T-helper 2 cell (primary cell): Measurements from ENCODE around the gene QSOX2.

ENCODE experiments used
- DNase-seq, 5 experiments: peaks; one replicate each; pipeline versions ENCODE4 v3.0.0 to v3.0.0-alpha.2; 2012 to 2022
- total RNA-seq, 2 donors: gene quantifications; one replicate each; lab custom pipeline; 2026; lab: John Stamatoyannopoulos, UW

The QSOX2 gene
- total RNA-seq, result 34.3 to 48.0 reads per million in 2 donors

DNA sequence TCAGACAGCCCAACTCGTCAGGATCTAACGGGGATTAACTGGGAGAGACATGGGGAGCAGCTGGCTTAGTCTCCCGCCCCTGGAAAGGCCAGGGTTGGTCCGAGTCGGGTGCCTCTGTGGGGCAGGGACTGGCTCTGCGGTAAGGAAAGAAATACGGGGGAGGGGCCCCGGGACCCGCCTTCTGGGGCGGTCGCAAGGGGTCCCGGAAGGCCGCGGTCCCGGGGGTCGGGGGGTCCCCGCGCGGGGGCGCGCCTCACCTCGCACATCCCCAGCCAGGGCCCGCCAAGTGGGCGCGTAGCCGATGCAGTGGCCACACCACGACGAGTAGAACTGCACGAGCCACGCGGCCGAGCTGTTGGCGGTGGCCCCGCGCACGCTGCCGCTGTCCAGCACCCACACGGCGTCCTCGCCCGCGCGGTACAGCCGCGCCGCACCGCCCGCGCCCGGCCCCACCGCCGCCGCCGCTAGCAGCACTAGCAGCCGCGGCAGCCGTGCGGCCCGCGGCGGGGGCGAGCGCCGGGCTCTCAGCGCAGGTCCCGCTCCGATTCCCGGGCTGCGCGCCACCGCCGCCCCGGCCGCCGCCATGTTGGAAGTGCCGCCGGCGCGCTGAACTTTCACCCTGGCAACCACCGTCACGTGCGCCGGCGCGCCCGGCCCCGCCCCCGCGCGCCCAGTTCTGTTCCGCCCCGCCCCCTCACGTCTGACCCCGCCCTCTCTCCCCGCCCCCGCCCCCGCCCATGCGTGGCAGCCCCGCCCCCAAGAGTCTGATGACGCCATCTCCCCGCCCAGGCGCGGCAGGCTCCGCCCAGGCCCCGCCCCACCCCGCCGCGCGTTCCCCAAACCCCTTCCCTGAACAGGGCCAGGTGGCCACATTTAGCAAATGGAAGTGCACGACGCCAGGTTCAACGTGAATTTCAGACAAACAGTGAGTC lies at the start of gene QSOX2:
Gene QSOX2 (minus strand): TSS at position 594 of the 932 bp plus-strand sequence. CDS start 9 bp downstream, at position 585.
- peak; percentile 70 to 87 (median 81) for DNase-seq

DNA sequence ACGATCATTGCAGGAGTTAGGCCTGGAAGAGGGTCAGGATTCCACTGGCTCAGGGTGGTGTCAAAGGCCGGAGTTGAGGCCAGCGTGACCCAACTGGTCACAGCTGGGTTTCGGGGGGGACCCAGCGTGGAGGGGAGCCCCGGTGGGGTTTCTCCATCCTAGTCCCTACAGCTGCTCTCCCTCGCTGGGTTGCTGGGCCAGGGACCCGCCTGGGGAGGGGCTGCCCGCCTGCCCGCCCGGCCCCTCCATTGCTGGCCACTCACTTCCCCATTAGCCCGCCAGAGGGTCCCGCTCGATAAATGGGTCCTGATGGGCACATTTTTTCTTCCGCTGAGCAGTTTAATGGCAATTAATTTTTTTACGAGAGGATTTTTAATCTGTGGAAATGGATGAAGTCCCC lies 49.4 kb upstream of the QSOX2 start:
- DNase-seq, result no peak

DNA sequence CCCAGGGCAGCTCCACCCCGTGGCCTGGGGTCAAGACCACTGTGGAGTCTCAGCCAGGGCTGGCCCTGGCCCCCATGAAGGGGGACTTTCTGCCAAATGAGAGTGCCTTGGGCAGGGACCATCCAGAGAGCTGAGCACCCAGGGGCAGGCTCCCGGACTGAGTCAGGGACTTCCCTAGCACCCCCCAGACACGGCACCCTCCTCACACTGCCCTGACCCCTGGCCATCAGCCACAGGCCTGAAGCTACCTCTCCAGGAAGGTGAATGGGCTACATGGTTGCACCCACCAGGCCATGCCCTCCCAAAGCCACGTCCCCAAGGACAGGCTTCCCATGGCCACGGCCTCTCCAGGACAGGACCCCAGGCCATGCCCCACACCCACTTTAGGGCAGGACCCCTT lies 48.8 kb upstream of the QSOX2 start:
- DNase-seq, result no peak

DNA sequence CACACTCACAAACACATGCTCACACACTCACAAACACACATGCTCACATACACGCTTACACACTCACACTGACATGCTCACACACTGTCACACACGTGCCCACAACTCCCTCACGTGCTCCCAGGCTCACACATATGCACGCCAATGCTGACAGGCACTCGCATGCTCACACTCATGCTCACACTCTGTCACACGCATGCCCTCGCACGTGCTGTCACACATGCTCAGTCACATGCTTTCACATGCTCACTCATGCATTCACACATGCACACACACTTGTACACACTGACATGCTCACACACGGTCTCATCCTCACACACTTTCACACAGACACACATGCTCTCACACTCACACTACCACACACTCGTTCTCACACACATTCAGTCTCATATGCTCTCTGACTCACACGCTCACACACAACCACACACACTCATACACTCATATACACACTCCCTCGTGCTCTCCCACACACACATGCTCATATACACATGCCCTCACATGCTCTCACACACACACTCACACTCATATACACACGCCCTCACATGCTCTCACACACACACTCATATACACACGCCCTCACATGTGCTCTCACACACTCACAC lies 48.0 kb upstream of the QSOX2 start:
- no peak for DNase-seq

DNA sequence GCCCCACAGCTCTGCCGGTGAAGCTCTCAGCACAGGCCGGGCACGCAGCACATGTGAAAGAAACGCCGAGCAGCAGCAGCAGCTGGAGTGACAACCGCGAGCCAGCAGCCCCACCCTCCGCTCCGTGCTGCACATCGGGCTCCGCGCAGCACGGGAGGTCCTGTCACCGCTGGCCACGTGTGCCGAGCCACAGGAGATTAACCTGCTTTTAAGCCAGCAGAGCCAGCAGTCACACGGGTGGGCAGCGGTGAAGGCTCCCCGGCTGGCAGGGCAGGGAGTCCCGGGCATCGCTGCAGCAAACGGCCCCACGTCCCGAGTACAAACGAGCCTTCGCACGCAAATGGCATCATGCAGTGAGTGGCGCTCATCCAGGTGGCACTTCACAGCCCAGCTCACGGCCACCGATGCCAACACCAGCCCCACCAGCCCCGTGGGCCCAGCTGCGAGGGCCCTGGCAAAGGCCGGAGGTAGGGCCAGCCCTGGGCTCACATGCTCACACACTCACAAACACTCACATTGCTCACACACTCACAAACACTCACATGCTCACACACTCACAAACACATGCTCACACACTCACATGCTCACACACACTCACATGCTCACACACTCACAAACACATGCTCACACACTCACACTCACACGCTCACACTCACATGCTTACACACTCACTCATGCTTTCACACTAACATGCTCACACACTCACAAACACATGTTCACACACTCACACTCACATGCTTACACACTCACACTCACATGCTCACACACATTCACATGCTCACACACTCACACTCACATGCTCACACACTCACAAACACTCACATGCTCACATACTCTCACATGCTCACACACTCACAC lies 47.2 kb upstream of the QSOX2 start:
- DNase-seq, result no peak

GRCh38 chr9:136292026-136292538 lies 46.5 kb upstream of the QSOX2 start:
- no peak for DNase-seq

GRCh38 chr9:136291306-136292025 lies 45.9 kb upstream of the QSOX2 start:
- no peak for DNase-seq

DNA sequence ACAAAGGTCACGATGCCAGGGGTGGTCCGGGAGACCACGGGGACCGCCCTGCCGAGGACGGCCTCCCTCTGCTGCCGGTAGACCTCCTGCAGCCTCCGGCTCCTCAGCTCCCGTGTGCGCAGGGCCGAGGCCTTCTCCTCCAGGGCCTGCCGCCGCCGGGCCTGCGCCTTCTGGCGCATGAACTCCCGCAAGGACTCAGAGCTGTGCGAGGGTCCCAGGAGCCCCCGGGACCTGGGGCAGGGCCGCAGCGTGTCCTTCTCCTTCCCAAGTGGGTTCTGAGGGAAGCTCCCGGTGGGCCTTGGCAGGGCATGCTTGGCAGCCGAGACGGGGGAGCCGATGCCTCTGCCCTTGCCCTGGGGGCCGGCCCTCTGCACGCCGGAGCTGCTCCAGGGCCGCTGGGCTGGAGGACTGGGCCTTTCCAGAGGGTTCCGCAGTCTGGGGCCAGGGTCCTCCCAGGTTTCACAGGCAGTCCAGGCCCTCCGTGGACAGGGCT lies 44.9 kb upstream of the QSOX2 start:
- no peak for DNase-seq

- DNase-seq, result no peak
Measured at GRCh38 chr9:136289651-136290507, 44.3 kb upstream of the QSOX2 start.

DNA sequence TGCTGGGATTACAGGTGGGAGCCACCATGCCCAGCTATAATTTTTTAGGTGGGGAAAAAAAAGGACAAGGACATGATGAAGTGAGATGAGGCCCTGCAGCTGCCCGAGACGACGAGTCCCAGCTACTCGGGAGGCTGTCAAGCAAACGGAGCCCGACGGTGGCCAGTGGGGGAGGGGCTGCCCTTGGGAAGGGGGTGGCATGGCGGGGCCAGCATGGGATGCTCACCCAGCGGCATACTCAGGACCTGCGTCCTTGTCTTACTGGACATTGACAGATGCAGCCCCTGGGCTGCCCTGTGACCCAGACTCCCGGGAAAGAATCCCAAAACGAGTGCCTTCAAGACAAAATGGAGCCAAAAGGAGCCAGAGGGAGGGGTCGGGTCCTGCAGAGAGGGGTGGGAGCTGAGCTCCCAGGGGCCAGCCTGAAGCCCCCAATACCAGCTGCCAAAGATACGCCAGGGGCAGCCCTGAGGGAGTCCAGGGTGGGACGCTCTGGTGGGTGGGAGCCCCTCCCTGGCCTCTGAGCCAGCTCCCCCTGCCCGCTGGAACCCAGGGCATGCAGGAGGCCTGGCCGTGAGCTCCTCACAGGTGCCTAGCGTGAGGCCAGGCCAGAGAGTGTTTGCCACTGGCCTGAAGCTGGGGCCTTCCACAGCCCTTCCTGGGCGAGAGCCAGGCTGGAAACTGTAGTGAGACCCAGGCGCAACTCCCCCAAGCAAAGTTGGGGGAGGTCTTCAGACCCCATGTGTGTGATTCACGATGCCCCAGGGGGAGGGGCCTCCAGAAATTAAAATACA lies 42.5 kb upstream of the QSOX2 start:
- no peak for DNase-seq

GRCh38 chr9:136286987-136287379 lies 41.4 kb upstream of the QSOX2 start:
- no peak for DNase-seq

DNA sequence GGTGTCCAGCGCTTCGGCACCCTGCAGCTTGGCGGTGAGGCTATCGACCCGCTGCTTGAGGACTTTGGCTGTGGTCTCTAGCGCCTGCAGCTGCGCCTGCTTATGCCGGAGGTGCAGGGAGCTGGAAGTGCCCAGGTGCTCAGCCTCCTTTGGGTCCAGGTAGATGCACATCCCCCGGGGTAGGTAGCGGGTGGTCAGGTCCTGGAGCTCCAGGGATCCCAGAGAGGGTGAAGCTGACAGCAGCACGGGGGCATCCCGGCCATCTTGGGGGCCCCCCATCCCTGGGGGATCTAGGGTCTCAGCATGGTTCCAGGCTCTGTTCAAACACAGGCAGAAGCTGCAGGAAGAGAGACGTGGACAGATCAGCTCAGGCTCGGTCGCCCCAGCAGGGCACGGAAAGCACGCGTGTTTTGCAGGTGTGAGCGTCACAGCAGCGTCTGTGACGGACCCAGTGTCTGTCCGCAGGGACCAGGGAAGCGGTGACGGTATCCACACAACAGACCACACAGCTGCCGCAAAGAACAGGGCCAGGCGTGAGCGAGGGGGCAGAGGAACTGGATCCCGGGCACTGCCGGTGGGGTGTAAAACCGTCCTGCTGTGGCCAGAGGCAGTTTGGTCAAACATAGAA lies 40.9 kb upstream of the QSOX2 start:
- no peak for DNase-seq

- DNase-seq, result no peak
Measured at GRCh38 chr9:136285501-136286358, 40.1 kb upstream of the QSOX2 start.

DNA sequence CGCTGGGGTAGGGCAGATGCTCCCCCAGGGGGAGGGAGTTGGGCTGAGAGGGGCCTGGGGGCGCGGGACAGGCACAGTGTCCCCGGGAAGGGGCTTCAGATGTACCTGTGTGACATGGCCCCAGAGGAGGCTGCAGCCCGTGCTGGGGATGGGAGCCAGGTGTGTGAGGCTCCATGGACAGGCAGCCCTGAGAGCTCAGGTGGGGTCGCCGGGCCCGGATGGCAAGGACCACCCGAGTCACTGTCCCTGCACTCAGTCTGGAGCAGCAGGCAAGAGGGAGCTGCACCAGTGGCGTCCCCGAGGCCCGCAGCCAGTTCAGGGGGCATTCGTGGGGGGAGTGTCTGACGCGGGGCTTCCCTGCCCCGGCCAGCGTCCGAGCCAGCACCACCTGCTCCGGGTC lies 39.3 kb upstream of the QSOX2 start:
- DNase-seq, result no peak

GRCh38 chr9:136284311-136284710 lies 38.7 kb upstream of the QSOX2 start:
- no peak for DNase-seq

DNA sequence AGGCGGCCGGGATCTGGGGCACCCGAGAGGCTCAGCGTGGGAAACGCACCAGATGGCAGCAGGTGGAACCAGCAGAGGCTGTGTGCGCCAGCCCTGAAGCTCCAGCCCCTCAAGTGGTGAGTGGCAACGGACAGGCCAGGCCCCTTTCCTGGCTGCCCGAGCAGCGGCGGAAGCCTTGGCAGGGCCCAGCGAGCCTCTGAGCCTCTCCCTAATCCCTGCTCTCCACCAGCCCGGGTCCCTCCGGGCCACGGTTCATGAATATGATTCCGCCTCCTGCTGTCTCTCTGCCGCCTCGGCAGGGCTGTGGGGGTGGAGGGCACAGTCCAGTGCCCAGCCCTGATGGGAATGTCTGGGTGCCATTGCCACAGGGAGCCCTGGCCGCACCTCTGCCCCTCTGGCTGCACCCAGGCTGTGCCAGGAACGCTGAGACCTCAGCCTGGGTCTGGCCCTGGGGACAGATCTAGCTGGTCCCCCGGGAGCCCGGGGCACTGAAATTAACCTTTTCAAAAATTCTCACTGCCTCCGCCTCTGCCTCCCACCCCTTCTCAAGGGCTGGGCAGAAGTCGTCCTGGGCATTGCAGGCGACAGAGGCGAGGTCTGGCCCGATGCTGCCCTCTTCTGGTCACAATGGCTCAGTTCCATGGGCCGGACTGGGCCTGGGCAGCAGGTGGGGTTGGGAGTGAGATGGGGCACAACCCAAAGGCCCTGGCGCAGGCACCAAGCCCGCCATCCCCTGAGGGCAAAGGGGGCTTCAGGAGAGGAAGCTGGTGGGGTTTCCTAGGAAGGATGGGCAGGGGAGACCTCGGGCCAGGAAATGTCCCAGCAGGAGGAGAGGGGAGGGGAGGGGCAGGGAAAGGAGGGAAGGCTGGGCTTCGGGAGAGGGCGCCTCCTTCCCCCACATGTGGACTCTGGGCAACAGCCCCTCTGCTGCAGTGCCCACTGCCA lies 38.0 kb upstream of the QSOX2 start:
- peak; percentile 21 to 67 (median 57) for DNase-seq

DNA sequence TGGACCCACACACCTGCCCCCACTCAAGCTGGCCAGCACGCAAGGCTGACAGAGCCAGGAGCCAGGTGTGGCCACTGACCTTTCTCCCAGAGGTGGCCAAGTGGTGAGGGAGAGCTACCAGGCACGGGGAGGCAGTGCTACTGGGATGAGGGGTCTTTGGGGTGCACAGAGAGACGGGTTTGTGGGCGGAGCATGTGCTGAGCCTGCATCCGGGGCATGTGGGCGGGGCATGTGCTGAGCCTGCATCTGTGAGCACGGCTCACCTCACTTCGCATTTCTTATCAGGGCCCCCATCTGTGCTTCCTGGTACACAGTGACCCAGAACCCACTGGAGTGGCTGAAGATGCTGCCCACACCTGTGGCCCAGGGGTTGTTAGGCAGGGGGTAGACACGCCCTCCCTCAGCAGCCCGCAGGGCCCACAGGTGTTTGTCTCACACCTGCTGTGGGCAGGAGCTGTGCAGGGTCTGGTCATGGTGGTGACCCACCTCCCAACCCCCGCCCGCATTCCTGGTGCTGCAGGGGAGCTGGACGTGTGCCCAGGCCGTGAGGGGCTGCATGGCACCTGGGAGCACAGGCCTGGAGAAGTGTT lies 36.8 kb upstream of the QSOX2 start:
- peak in 1 of 5 experiments; percentile 39 for DNase-seq
